ENCODE measurements around the gene IER5L.
"Not testable (repeated sequence)": the region's sequence is repeated elsewhere in the genome, so short reads cannot be mapped to it uniquely, and the experiment has no call there.

The IER5L gene

GRCh38 chr9:129138144-129138462 is 40.0 kb downstream of the IER5L start:
- DNase-seq = no peak

DNA sequence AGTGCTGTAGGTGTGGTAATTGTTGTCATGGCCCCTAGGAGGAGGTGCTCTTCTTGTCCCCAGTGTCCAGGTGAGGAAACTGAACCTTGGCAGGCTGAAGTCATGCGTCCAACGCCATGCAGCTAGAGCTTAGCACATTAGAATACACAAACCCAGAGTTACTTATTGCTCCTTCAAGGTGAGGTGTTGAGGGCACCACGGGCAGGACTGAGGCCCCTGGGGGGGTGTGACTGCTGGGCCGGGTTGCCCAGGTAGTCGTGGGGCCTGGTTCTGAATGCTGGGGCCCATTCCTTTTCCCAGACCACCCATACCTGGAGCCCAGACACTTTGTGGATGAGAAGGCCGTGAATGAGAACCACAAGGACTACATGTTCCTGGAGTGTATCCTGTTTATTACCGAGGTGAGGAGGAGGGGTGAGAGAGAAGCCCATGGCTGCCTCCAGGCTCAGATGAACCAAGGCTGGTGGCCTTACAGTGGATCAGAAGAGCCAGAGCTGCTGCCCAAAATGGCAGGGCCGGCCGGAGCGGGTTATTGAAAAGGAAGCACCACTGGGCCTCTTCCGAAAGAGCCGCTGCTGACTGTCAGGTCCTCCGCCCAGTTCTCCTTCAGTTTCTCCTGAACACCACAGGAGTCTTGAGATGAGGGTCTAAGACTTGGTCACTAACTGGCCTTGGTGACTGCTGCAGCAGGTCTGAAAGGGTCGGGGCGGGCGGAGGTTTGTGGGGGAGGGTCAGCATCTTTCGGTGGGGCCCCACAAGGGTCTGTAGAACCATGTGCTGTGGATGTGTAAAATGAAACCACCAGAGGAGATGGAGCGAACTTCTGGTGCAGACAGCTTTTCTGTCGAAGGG is 40.5 kb downstream of the IER5L start:
- no peak for DNase-seq

DNA sequence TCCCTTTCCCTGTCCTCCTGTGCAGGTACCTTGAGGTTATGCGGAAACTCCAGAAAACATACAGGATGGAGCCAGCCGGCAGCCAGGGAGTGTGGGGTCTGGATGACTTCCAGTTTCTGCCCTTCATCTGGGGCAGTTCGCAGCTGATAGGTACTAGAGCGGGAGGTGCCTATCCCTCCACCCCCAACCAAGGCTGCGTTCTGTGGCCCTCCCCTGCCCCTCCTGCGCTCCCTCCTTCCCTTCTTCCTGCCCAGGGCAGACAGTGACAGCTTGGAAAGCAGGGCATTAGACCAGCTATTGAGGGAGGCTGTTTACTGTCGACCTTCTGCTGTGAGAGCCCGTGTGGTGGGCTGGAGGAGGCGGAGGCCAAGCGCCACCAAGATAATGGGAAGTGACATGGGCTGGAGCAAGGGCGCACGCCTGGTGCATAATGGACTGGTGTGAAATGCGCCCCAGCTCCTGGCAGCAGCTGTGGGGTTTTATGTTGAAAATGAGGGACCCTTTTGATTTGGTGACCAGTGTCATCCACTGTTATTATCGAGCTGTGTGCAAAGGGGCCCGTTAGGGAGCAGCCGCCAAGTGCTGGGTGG is 41.5 kb downstream of the IER5L start:
- no peak for DNase-seq

DNA sequence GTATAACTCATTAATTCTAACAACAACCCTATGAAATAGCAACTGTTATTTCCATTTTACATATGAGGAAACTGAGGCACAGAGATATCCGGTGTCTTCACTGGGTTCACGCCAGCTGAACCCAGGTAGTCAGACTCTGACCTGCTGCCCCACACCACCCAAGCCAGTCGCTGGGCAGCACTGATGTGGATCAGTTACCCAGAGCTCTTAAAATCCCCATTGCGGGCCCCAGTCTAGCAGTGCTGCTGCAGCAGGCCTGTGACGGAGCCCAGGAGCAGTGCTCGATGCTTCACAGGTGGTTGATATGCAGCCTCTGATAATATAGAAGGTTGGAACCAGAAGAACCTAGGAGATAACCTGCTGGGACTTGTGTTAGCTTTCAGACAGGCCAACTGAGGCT is 42.6 kb downstream of the IER5L start:
- DNase-seq = no peak

- no peak for DNase-seq
Observed at GRCh38 chr9:129133082-129133481, 45.0 kb downstream of the IER5L start.

- DNase-seq = peak; percentile 51
Observed at GRCh38 chr9:129131300-129132145, 46.5 kb downstream of the IER5L start.

DNA sequence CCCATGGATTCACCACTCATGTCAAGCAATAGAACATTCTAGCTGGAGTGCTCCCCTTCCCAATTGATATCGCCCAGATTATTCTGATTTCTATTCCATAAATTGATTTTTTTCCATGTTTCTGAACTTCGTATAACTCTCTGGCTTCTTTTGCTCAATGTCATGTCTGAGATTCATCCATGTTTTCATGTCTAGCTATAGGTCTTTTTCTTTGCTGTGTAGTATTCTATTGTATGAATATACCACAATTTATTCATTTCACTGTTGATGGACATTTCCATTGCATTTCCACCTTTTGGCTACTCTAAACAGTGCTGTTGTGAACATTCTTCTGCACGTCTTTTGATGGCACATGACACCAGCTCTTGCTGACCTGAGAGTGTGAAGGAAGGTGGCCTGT is 47.3 kb downstream of the IER5L start:
- no peak for DNase-seq

- DNase-seq = not testable (repeated sequence)
Observed at GRCh38 chr9:129130271-129130670, 47.8 kb downstream of the IER5L start.

DNA sequence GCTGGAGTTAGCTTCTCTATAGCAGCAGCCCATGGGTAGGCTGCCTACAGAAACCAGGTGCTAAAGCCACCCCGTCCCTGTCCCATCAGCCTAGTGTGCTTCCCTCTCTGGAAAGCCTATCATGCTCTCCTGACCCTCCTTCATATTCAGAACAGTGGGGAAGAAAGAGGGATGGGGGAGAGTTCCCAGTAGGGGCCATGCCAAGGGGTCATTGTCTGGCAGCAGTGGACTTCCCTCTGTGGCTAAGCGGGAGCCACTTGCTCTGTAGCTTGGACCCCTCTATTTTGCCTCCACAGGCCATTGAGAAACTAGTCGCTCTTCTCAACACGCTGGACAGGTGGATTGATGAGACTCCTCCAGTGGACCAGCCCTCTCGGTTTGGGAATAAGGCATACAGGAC is 49.4 kb downstream of the IER5L start:
- no peak for DNase-seq

DNA sequence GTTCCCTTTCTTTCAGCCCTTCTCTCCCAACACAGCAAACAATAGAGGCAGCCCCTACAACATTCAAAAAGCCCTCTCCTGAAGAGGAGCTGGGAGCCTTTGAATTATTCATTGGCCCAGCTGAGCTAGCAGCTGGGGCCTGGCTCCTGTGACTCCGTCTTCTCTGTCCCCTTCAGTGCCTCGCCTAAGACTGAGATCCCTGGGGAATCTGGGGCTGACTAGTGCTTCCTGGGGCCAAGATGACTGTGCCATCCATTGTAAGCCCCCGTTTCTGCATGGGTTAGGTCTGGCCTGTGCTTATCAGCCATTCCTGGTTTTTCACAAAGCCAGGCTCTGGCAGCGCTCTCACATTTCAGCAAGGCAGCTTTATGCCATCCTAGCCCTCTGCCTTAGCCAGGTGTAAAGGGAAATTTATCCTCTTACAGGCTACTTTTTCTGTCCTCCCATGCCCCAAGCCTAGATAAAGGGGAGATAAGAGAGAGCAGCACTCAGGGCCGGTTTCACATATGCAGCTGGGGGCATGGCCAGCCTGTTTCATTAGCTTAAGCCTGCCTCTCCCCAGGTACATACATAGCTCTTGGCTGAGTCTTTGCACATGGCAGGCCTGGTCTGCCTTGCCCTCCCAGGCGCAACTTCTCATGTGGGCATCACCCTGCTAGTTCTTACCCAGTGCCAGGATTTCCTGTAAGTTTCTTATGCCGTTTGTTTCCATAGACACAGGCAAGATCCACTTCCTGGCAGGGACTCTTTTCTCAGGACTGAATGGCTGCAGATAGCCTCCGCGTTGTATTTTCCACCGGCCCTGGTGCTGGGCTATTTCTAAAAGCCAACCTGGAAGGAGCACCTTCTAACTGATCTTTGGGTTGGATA is 51.1 kb downstream of the IER5L start:
- DNase-seq = no peak
